Heart left ventricle (tissue), 13 donors: ENCODE data around the gene NBL1.

Source experiments
- POLR2A ChIP-seq, 2 donors: fragments of 450-650 bp; IDR thresholded peaks; one replicate each; pipeline ENCODE4 v1.6.1; 2017; ENCODE audit warnings: antibody characterized with exemption in 2 of 2, mild to moderate bottlenecking in 2 of 2, moderate library complexity in 2 of 2
- TF ChIP-seq, protein P1 (sequence below), 12 donors: fragments of 200-600 bp; sonication (generic) in 4 of 12; IDR thresholded peaks; one replicate each; pipeline versions ENCODE4 v1.5.0 to v1.8.0; 2018 to 2022; ENCODE audit warnings: antibody characterized with exemption in 12 of 12, mild to moderate bottlenecking in 5 of 12
- donor health status: ischemic (EF 13 %, LVEDD 7.1; RV severe dilation, severe dysfunction).
- donor health status: DM: no; HTN: yes; CAD: no.
- donor health status: DM: no; HTN: no; CAD: no.
- donor health status: ischemic (EF 25% LVEDD 6.9; RV normal size, moderate dysfunction).
- donor health status: ischemic (EF 25% LVEDD 5.7; RV mildly dilated, moderate dysfunction).
- donor health status: ischemic (EF 35%, LVEDD 5.7; RV mildly dilated, moderate dysfunction).
- donor health status: nonischemic (EF 11% LVEDD 7.7; RV severe dilation, severe dysfunction).
- donor health status: DM: yes; HTN: yes; CAD: no.
- donor health status: PGD.
- donor health status: ischemic (EF 29% LVEDD 5.4; RV normal size, mild dysfunction).
- donor health status: nonischemic (EF 23%, LVEDD 6.1; RV moderate dilation, normal function).

DNA sequence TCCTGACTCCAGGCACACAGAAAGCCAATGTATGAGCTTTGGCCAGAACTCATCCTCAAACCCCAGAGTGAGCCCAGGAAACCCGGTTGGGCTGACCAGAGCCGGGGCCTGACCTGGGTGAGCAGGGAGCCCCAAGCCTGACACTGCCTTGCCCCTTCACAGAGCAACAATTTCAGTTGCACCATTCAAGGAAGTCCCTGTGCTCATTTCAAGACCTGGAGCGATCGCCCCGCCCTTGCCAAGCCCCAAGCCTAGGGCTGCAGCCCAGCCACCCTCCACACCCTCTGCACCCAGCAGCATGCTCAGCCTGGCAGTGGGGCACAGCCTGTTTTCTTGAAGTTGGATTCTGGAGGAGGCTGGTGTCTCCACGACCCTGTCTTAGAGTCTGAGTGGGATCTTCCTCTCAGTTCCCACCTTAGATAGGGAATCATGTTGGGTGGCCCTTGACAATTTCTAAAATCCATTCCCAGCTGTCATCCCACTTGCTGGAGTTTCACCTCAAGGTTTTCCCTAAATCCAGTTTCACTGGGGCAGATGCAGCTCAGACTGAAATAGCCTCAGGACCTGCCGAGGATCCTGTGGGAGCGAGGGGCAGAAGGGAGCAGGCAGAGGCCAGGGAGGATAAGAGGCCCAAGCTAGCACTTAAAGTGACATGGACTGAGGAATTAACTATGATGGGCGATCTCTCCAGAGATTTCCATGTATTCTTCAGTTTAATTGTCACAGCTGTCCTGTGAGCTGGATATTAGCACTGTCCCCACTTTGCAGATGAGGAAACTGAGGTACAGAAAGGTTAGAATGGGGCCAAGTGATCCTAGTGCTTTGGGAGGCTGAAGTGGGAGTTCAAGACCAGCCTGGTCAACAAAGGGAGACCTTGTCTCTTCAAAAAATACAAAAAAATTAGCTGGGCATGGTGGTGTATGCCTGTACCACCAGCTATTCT is 2.5 kb downstream of the NBL1 start:
- TF ChIP-seq, protein P1, sequence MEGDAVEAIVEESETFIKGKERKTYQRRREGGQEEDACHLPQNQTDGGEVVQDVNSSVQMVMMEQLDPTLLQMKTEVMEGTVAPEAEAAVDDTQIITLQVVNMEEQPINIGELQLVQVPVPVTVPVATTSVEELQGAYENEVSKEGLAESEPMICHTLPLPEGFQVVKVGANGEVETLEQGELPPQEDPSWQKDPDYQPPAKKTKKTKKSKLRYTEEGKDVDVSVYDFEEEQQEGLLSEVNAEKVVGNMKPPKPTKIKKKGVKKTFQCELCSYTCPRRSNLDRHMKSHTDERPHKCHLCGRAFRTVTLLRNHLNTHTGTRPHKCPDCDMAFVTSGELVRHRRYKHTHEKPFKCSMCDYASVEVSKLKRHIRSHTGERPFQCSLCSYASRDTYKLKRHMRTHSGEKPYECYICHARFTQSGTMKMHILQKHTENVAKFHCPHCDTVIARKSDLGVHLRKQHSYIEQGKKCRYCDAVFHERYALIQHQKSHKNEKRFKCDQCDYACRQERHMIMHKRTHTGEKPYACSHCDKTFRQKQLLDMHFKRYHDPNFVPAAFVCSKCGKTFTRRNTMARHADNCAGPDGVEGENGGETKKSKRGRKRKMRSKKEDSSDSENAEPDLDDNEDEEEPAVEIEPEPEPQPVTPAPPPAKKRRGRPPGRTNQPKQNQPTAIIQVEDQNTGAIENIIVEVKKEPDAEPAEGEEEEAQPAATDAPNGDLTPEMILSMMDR (IDR thresholded peaks at IDR 0.05) = no peak
- no peak for TF ChIP-seq POLR2A (IDR thresholded peaks at IDR 0.05)
